HepG2 (cell line): ENCODE results near the gene VDR. TPM values are rescaled to one million over a fixed set of nuclear protein-coding genes. Genes with fewer than 3 reads are reported as not detected.
A peak's percentile ranks its signal among the peaks of the same experiment; 100 is the strongest.

Source experiments
- CEBPG ChIP-seq: IDR thresholded peaks from 2 replicates; pipeline ENCODE4 v1.6.1; 2016
- E2F5 ChIP-seq: sonication (generic); formaldehyde crosslinking; conservative IDR thresholded peaks from 2 replicates; pipeline ENCODE4 v1.4.0; 2020; ENCODE audit warnings: missing genetic modification reagents
- FOXJ3 ChIP-seq: sonication (generic); formaldehyde crosslinking; IDR thresholded peaks from 2 replicates; pipeline ENCODE4 v1.4.0; 2020; ENCODE audit warnings: missing genetic modification reagents, mild to moderate bottlenecking, borderline replicate concordance
- HDAC2 ChIP-seq: sonication (generic); formaldehyde crosslinking; IDR thresholded peaks from 2 replicates; pipeline ENCODE4 v1.4.0; 2020; ENCODE audit warnings: missing genetic modification reagents
- IRF2 ChIP-seq: IDR thresholded peaks from 2 replicates; pipeline ENCODE4 v1.6.1; 2018; ENCODE audit warnings: missing genetic modification reagents, missing compliant biosample characterization
- RAD21 ChIP-seq: fragments of 450-650 bp; formaldehyde crosslinking; IDR thresholded peaks from 2 replicates; pipeline ENCODE4 v1.5.0; 2020; ENCODE audit warnings: mild to moderate bottlenecking
- RELA ChIP-seq: sonication (generic); formaldehyde crosslinking; IDR thresholded peaks from 2 replicates; pipeline ENCODE4 v1.4.0; 2020; ENCODE audit warnings: missing genetic modification reagents
- SOX6 ChIP-seq, 2 experiments: fragments of 450-650 bp in 1 of 2; sonication (generic) in 1 of 2; formaldehyde crosslinking in 1 of 2; IDR thresholded peaks; 2 replicates each; pipeline versions ENCODE4 v1.4.0 to v1.6.1; 2017 to 2020; ENCODE audit warnings: antibody characterized with exemption in 1 of 2, mild to moderate bottlenecking in 1 of 2, missing genetic modification reagents in 1 of 2
- TEF ChIP-seq: sonication (generic); formaldehyde crosslinking; IDR thresholded peaks from 2 replicates; pipeline ENCODE4 v1.5.0; 2020; ENCODE audit warnings: missing genetic modification reagents
- TFDP2 ChIP-seq: sonication (generic); formaldehyde crosslinking; IDR thresholded peaks from 2 replicates; pipeline ENCODE4 v1.4.0; 2020; ENCODE audit warnings: missing genetic modification reagents
- TGIF2 ChIP-seq: IDR thresholded peaks from 2 replicates; pipeline ENCODE4 v1.6.1; 2016; ENCODE audit warnings: control low read depth, missing compliant biosample characterization
- THRA ChIP-seq: sonication (generic); formaldehyde crosslinking; IDR thresholded peaks from 2 replicates; pipeline ENCODE4 v1.4.0; 2020; ENCODE audit warnings: missing genetic modification reagents, borderline replicate concordance
- ZFX ChIP-seq: sonication (generic); formaldehyde crosslinking; IDR thresholded peaks from 2 replicates; pipeline ENCODE4 v1.4.0; 2020; ENCODE audit warnings: mild to moderate bottlenecking, low read depth, missing genetic modification reagents, moderate library complexity
- ZMAT5 ChIP-seq: sonication (generic); formaldehyde crosslinking; IDR thresholded peaks from 2 replicates; pipeline ENCODE4 v1.5.0; 2020; ENCODE audit warnings: mild to moderate bottlenecking, low read depth, missing genetic modification reagents, borderline replicate concordance
- ZMYM3 ChIP-seq: sonication (generic); formaldehyde crosslinking; IDR thresholded peaks from 2 replicates; pipeline ENCODE4 v1.5.1; 2020; ENCODE audit warnings: mild to moderate bottlenecking, missing genetic modification reagents
- ZNF276 ChIP-seq: sonication (generic); formaldehyde crosslinking; IDR thresholded peaks from 2 replicates; pipeline ENCODE4 v1.4.0; 2020; ENCODE audit warnings: mild to moderate bottlenecking, low read depth, missing genetic modification reagents
- ZNF292 ChIP-seq: sonication (generic); formaldehyde crosslinking; IDR thresholded peaks from 2 replicates; pipeline ENCODE4 v1.8.1; 2022; ENCODE audit warnings: mild to moderate bottlenecking, low read depth, missing genetic modification reagents, borderline replicate concordance
- ZNF747 ChIP-seq: sonication (generic); formaldehyde crosslinking; IDR thresholded peaks from 2 replicates; pipeline ENCODE4 v1.8.1; 2023; ENCODE audit warnings: missing genetic modification reagents, mild to moderate bottlenecking, borderline replicate concordance
- ZNF83 ChIP-seq: sonication (generic); formaldehyde crosslinking; IDR thresholded peaks from 2 replicates; pipeline ENCODE4 v1.4.0; 2020; ENCODE audit warnings: missing genetic modification reagents, mild to moderate bottlenecking, borderline replicate concordance
- ZSCAN21 ChIP-seq: sonication (generic); formaldehyde crosslinking; IDR thresholded peaks from 2 replicates; pipeline ENCODE4 v1.8.0; 2022; ENCODE audit warnings: mild to moderate bottlenecking, missing genetic modification reagents, moderate library complexity, borderline replicate concordance
- ZSCAN31 ChIP-seq: sonication (generic); formaldehyde crosslinking; IDR thresholded peaks from 2 replicates; pipeline ENCODE4 v1.5.0; 2020; ENCODE audit warnings: low read depth, mild to moderate bottlenecking, missing genetic modification reagents
- polyA plus RNA-seq, 8 experiments: library from polyadenylated mRNA; depleted of rRNA in 3 of 8; stranded (reverse) in 7 of 8; unstranded in 1 of 8; fragments of >200 nt; fragmentation: Illumina TruSeq in 4 of 8; extraction: Trizol in 4 of 8; gene quantifications; 2 replicates each; pipeline versions ENCODE4 v1.2.1 to v1.2.3, GENCODE V29; 2011 to 2016; ENCODE audit warnings: low read depth in 4 of 8, missing spikeins in 1 of 8, mixed read lengths in 1 of 8; ENCODE audit not compliant: insufficient read depth in 1 of 8
- total RNA-seq, 5 experiments: library from RNA; depleted of rRNA; stranded (reverse); fragments of >200 nt; fragmentation: Illumina TruSeq; extraction: Trizol; gene quantifications; 2 replicates each; pipeline ENCODE4 v1.2.3, GENCODE V29; 2016; ENCODE audit warnings: low read depth in 1 of 5

Gene VDR
- total and polyA plus RNA-seq, 2 of the 13 experiments (the other 11 are each of a cell fraction or from before 2014, with no cell fraction given), result 0.08 to 0.33 TPM

- TF ChIP-seq TFDP2 (CRISPR knock-in tag) (no peak), ZNF747 (CRISPR knock-in tag) (no peak), RAD21 (CRISPR knock-in tag) (peak; percentile 92), TEF (CRISPR knock-in tag) (peak; percentile 98), CEBPG (CRISPR knock-in tag) (peak; percentile 88), IRF2 (CRISPR knock-in tag) (0 out of 2 replicates have a peak, but pooled peaks have one; percentile 28), TGIF2 (peak; percentile 77; the same call in 1 of the 2 replicates), FOXJ3 (CRISPR knock-in tag) (peak; percentile 42; the same call in 1 of the 2 replicates), ZSCAN31 (CRISPR knock-in tag) (no peak), ZMYM3 (0 out of 2 replicates have a peak, but pooled peaks have one; percentile 46), ZSCAN21 (peak; percentile 98), THRA (CRISPR knock-in tag) (peak; percentile 14; the same call in 1 of the 2 replicates), E2F5 (CRISPR knock-in tag) (no peak), ZMAT5 (CRISPR knock-in tag) (no peak), ZNF276 (no peak), RELA (CRISPR knock-in tag) (peak; percentile 61; the same call in 1 of the 2 replicates), ZNF83 (CRISPR knock-in tag) (no peak), ZNF292 (CRISPR knock-in tag) (peak; percentile 29; the same call in 1 of the 2 replicates), HDAC2 (CRISPR knock-in tag) (peak; percentile 34; the same call in 1 of the 2 replicates), ZFX (0 out of 2 replicates have a peak, but pooled peaks have one; percentile 40), SOX6 (IDR thresholded peaks at IDR 0.05) (no peak), SOX6 (CRISPR knock-in tag; IDR thresholded peaks at IDR 0.05) (no peak)
Measured at GRCh38 chr12:47900131-47901062, 4.4 kb downstream of the VDR start (continued).
